Adrenal gland (tissue), 5 donors: Measurements from ENCODE around the gene ZNF581.

Experiments
- POLR2A ChIP-seq, 2 donors: fragments of 450-650 bp; IDR thresholded peaks; one replicate each; pipeline ENCODE4 v1.6.1; 2017; ENCODE audit warnings: antibody characterized with exemption in 2 of 2, mild to moderate bottlenecking in 2 of 2, moderate library complexity in 1 of 2
- TF ChIP-seq, protein P1 (sequence below), 6 experiments: fragments of 450-650 bp in 4 of 6; fragments of 200-600 bp in 2 of 6; sonication (generic) in 1 of 6; IDR thresholded peaks; 1 replicate in 5 of 6; 2 replicates in 1 of 6; pipeline versions ENCODE4 v1.5.1 to v1.8.0; 2016 to 2021; ENCODE audit warnings: antibody characterized with exemption in 6 of 6, mild to moderate bottlenecking in 2 of 6, moderate library complexity in 1 of 6
- donor health status: DM: no; HTN: no; CAD: no.

- TF ChIP-seq, protein P1, sequence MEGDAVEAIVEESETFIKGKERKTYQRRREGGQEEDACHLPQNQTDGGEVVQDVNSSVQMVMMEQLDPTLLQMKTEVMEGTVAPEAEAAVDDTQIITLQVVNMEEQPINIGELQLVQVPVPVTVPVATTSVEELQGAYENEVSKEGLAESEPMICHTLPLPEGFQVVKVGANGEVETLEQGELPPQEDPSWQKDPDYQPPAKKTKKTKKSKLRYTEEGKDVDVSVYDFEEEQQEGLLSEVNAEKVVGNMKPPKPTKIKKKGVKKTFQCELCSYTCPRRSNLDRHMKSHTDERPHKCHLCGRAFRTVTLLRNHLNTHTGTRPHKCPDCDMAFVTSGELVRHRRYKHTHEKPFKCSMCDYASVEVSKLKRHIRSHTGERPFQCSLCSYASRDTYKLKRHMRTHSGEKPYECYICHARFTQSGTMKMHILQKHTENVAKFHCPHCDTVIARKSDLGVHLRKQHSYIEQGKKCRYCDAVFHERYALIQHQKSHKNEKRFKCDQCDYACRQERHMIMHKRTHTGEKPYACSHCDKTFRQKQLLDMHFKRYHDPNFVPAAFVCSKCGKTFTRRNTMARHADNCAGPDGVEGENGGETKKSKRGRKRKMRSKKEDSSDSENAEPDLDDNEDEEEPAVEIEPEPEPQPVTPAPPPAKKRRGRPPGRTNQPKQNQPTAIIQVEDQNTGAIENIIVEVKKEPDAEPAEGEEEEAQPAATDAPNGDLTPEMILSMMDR (IDR thresholded peaks at IDR 0.05): no peak
- no peak for TF ChIP-seq POLR2A (IDR thresholded peaks at IDR 0.05)
Observed at GRCh38 chr19:55645512-55645881, 2.0 kb downstream of the ZNF581 start.
